HCEC 1CT (cell line): Measurements from ENCODE around the gene QPCTL.
"Not testable (repeated sequence)": the region's sequence is repeated elsewhere in the genome, so short reads cannot be mapped to it uniquely, and the experiment has no call there.

Experiments
- DNase-seq: peaks from one replicate; pipeline ENCODE4 v3.0.0-alpha.2; 2017

QPCTL gene

DNA sequence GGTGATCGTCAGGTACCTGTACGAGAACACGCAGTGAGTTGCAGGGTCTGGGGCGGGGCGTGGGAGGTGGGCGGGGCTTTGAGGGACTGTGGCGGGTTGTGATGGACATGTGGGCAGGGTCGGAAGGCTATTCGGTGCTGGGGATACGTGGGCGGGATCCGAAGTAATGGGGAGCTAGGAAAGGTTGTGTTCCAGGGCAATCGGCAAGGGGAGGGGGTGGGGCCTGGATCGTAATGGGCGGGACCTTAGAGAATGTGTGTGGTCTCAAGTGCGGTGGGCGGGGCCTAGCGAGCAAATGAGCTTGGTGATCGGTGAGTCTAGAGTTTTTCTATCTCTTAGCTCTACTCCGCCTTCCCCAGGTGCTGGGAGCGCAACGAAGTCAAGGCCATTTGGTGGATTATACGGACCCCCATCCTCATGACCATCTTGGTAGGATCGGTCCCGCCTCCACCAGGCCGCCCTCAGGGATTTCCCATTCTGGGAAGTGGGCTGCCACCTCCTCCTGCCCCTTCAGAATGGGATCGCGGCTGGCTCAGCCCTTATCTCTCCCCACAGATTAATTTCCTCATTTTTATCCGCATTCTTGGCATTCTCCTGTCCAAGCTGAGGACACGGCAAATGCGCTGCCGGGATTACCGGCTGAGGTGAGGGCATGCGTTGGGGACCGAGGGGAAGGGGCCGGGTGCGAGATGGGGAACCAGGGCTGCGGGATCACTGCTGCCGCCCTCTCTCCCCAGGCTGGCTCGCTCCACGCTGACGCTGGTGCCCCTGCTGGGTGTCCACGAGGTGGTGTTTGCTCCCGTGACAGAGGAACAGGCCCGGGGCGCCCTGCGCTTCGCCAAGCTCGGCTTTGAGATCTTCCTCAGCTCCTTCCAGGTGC is 14.9 kb upstream of the QPCTL start:
- peak; percentile 53 for DNase-seq

DNA sequence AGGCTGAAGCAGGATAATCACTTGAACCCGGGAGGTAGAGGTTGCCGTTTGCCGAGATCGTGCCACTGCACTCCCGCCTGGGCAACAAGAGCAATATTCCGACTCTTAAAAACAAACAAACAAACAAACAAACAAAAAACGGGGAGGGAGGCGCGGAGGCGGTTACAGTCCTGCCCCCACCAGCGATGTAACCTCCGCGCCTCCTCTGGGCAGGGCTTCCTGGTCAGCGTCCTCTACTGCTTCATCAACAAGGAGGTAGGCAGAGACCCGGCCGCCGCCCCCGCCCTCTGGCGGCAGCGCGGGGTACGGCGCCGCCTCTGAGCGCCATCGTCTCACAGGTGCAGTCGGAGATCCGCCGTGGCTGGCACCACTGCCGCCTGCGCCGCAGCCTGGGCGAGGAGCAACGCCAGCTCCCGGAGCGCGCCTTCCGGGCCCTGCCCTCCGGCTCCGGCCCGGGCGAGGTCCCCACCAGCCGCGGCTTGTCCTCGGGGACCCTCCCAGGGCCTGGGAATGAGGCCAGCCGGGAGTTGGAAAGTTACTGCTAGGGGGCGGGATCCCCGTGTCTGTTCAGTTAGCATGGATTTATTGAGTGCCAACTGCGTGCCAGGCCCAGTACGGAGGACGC is 11.0 kb upstream of the QPCTL start:
- peak; percentile 76 for DNase-seq

DNA sequence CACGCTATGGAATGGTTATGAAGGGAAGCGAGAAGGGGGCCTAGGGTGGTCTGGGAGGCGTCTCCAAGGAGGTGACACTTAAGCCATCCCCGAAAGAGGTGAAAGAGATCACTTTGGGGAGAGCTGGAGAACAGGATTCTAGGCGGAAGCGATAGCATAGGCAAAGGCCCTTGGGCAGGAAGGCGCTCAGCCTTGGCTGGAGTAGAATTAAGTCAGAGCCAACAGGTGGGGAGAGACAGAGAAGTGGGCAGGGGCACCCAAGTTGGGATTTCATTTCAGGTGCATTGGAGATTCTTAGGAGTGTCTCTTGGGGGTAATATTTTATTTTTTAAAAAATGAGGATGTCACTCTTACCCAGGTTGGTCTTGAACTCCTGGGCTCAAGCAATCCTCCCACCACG is 10.3 kb upstream of the QPCTL start:
- DNase-seq = no peak

- no peak for DNase-seq
These were observed 9.6 kb upstream of the QPCTL start for GRCh38 chr19:45682908-45683307.

GRCh38 chr19:45685045-45685444 is 7.4 kb upstream of the QPCTL start:
- not testable (repeated sequence) for DNase-seq

DNA sequence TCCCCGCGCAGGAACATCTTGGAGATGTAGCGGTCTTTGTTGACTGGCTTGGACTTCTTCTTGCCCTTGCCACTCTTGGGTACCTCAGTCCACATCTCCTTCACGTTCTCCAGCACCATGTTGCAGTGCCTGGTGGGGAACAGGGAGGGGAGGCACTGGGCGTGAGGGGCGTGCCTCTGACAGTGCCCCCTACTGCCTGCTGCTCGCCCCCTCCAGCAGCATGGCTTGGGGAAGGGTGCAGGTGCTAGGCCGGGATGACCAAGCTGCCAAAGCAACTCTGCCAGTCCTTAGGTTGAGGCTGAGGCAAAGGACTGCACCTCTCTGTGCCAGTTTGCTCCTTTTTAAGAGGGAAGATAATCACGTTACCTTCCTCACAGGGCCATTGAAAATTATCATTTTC is 4.9 kb upstream of the QPCTL start:
- DNase-seq = no peak

DNA sequence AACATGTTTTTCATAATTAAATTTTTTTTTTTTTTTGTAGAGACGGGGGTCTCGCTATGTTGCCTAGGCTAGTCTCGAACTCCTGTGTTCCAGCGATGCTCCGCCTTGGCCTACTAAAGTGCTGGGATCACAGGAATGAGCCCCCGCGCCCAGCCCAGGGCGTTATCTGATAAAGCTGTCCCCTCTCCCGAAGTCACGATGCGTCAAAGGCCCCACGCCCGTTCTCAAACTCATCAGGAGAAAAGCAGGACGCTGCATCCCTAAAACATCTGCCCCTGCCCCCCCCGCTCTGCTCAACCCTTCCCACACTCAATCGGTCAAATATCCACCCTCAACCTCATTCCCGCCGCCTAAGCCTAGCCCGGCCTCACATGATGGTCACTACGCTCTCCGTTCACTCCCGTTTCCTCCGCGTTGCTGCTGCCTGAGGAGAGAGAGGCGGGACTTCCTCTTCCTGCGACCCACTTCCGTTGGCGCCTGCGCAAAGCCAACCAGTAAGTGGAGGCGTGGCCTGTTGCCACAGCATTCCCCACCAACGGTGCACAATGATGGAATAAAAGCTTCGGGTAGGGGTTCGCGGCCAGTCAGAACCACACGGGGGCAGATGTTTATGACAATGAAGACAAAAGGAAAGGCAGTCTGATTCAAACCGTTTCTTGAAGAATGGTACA is 815 bp upstream of the QPCTL start, which contains the start of gene SNRPD2:
SNRPD2 (minus strand) TSS at position 438 of the 671 bp plus-strand sequence; CDS start at position 373, 65 bp downstream.
- peak; percentile 91 for DNase-seq

DNA sequence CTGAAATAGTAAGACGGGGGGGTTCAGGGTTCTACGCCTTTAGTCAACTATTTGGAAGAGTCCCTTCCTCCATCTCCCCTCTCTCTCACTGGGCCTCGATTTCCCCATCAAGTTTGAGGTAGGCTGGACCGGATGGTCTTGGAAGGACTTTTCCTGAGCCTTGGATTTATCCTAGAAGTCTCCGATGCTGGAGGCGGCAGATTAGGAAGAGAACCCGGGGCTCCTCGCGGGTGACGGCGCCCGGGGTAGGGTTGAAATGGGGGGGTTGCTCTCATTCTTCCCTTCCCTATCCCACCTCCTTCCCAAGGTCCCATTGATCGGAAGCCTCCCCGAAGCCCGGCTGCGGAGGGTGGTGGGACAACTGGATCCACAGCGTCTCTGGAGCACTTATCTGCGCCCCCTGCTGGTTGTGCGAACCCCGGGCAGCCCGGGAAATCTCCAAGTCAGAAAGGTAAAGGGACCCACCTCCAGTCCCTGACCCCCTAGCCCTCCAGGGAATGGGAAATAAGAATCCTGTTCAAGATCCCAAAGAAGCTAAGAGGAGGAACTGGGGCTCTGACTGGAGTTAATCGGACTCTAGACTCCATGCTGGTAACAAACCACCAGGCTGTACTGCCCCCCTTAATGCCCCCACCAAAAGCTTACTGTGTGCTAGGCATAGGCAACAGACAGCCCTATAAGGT is 781 bp downstream of the QPCTL start:
- peak; percentile 53 for DNase-seq

- DNase-seq = no peak
These were observed 9.2 kb downstream of the QPCTL start for GRCh38 chr19:45701676-45702075.

GRCh38 chr19:45705115-45705514 is 12.6 kb downstream of the QPCTL start:
- no peak for DNase-seq

DNA sequence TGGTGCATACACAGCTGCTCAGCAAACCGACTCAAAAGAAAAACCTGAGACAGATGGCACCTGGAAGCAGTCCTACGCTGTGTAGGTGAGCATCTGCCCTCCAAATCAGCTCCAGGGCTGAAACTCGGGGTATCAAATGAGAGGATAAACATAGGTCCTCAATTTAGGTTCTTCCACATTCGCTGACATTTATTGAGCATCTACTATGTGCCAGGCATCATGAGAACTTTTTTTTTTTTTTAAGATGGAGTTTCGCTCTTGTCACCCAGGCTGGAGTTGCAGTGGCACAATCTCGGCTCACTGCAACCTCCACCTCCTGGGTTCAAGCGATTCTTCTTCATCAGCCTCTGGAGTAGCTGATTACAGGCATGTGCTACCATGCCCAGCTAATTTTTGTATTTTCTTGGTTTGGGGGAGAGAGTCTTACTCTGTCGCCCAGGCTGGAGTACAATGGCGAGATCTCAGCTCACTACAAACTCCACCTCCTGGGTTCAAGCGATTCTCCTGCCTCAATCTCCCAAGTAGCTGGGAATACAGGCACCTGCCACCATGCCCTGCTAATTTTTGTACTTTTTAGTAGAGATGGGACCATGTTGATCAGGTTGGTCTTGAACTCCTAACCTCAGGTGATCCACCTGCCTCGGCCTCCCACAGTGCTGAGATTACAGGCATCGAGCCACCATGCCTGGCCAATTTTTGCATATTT is 13.4 kb downstream of the QPCTL start:
- no peak for DNase-seq

DNA sequence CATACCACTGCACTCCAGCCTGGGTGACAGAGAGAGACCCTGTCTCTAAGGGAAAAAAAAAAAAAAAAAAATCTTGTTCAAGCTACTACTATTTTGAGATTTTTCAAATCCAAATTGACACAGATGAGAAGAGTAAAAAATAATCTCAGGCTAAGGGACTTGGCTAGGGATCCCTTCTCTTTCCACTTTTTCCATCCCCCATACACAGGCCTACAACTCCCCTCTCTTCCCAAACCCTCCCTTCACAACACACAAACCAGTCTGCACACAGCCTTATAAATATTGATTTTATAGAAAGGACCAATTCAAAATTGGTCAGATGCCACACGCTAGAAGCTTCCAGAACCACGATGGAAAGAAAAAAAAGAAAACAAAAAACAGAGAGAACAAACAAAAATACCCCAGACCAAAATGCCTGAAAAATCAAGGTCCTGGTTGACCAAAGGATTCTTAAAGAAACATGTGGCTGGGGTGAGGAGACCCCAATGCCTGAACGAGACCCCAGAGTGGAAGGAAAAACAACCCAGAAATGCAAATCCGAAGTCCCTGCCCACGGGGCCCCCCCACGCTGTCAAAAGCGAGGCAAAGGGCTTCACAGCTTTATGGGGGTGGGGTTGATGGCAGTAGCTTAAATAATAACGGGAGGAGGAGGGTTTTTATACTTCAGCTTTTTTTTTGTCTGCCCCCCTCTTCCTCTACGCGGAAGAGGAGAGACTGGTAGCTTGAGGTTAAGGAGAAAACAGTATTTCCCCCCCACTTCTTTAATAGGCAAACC is 18.1 kb downstream of the QPCTL start:
- no peak for DNase-seq

GRCh38 chr19:45711851-45712698 is 19.6 kb downstream of the QPCTL start:
- no peak for DNase-seq

- no peak for DNase-seq
These were observed 20.2 kb downstream of the QPCTL start for GRCh38 chr19:45712699-45713067.

DNA sequence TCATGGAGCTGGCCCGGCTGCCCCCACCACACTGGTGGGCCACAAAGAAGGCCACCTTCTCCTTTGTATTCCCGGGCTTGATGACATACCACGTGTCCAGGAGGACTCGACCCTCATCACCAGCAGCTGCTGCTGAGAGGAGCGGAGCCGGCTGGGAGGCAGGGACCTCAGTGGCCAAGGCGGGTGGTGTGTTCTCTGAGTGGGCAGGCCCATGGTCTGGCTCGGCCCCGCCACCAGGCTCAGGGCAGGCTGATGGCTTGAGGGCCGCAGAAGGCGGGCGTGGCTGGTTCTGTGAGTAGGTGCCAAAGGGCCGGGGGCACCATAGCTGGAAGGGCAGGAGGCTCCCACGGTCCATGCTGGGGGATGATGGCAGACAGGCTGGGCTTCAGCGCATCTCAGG is 20.7 kb downstream of the QPCTL start:
- no peak for DNase-seq

- no peak for DNase-seq
These were observed 22.7 kb downstream of the QPCTL start for GRCh38 chr19:45715139-45715538.

- peak; percentile 9 for DNase-seq
These were observed 24.1 kb downstream of the QPCTL start for GRCh38 chr19:45716359-45717130.

DNA sequence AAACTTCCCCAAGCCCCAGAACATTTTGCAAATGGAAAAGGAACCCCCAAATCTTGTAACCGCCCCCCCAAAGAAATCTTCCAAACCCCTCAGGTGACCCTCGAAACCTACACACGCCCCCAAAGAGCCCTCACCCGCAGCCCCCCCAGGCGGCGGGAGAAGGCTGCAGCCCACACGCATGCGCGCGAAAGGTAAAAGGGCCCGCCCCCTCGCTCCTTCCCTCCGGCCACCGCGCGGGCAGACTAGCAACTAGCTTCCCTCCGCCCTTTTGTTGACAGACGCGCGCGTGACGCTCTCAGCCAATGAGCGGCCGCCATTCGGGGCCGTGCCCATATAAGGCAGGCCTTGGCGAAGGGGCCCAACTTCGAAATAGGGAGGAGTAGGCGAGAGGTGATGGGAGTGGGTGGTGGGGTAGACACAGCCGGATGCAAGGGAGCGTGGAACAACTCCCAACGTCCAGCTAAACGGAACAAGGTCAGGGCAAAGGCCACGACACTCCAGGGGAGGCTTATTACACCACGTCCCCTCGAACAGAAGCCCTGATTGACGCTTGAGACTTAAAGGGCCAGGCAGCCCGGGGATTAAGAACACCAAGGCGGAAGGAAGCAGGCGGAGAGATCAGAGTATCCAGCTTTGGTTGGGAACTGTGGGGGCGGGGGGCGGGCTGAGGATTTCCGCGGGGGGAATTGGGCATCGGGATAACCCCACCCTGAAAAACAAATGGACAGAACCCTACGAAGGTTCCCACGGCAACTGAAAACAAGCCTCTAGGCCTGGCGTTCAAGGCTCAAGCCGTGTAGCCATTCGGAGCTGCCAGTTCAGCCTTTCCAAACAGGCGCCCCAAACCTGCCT is 24.9 kb downstream of the QPCTL start:
- DNase-seq = peak; percentile 100
